ES-I3 (cell line): ENCODE data around the gene PGM1.

Experiments
- H3K36me3 ChIP-seq: 2 replicates; pipeline ENCODE4 v1.6.1; 2013; ENCODE audit warnings: mild to moderate bottlenecking, low read length, control low read depth, moderate library complexity; ENCODE audit not compliant: insufficient read depth
- H3K4me1 ChIP-seq: 2 replicates; pipeline ENCODE4 v1.6.1; 2013; ENCODE audit warnings: mild to moderate bottlenecking, control low read depth, low read length; ENCODE audit not compliant: insufficient read depth
- H3K9ac ChIP-seq: 2 replicates; pipeline ENCODE4 v1.6.1; 2013; ENCODE audit warnings: low read depth, mild to moderate bottlenecking, low read length, moderate library complexity
- H3K9me3 ChIP-seq: 2 replicates; pipeline ENCODE4 v1.6.1; 2013; ENCODE audit warnings: mild to moderate bottlenecking, low read length, moderate library complexity; ENCODE audit not compliant: control insufficient read depth, insufficient read depth

PGM1 gene

GRCh38 chr1:63612971-63613370 lies 19.8 kb downstream of the PGM1 start:
- H3K4me1 ChIP-seq: peaks cover 11% of the 10 kb centered on the region
- no peaks in the 10 kb centered on the region for H3K9me3 ChIP-seq
- no peaks in the 10 kb centered on the region for H3K36me3 ChIP-seq
- no peak overlapping the region for H3K9ac ChIP-seq

GRCh38 chr1:63615768-63616420 lies 22.7 kb downstream of the PGM1 start:
- H3K36me3 ChIP-seq: no peaks in the 10 kb centered on the region
- no peak overlapping the region for H3K9ac ChIP-seq
- H3K4me1 ChIP-seq: peaks cover 9% of the 10 kb centered on the region
- no peaks in the 10 kb centered on the region for H3K9me3 ChIP-seq

GRCh38 chr1:63617450-63617849 lies 24.2 kb downstream of the PGM1 start:
- Histone ChIP-seq H3K36me3 (no peaks in the 10 kb centered on the region), H3K9ac (no peak overlapping the region), H3K9me3 (no peaks in the 10 kb centered on the region), H3K4me1 (peaks cover 5% of the 10 kb centered on the region; the same call in 1 of the 2 replicates)

GRCh38 chr1:63618011-63618410 lies 24.8 kb downstream of the PGM1 start:
- H3K9ac ChIP-seq: no peak overlapping the region
- no peaks in the 10 kb centered on the region; the same call in 1 of the 2 replicates for H3K36me3 ChIP-seq
- peaks cover 5% of the 10 kb centered on the region; the same call in 1 of the 2 replicates for H3K4me1 ChIP-seq
- no peaks in the 10 kb centered on the region for H3K9me3 ChIP-seq

- no peaks in the 10 kb centered on the region; the same call in 1 of the 2 replicates for H3K36me3 ChIP-seq
- peaks cover 8% of the 10 kb centered on the region; the same call in 1 of the 2 replicates for H3K4me1 ChIP-seq
- no peaks in the 10 kb centered on the region for H3K9me3 ChIP-seq
- no peak overlapping the region for H3K9ac ChIP-seq
These were observed 26.3 kb downstream of the PGM1 start for GRCh38 chr1:63619558-63619957.

GRCh38 chr1:63620671-63621070 lies 27.5 kb downstream of the PGM1 start:
- Histone ChIP-seq H3K9me3 (no peaks in the 10 kb centered on the region), H3K36me3 (no peaks in the 10 kb centered on the region; the same call in 1 of the 2 replicates), H3K9ac (no peak overlapping the region), H3K4me1 (peaks cover 16% of the 10 kb centered on the region; the same call in 1 of the 2 replicates)

GRCh38 chr1:63621075-63621474 lies 27.9 kb downstream of the PGM1 start:
- H3K9ac ChIP-seq: no peak overlapping the region
- peaks cover 15% of the 10 kb centered on the region; the same call in 1 of the 2 replicates for H3K4me1 ChIP-seq
- no peaks in the 10 kb centered on the region; the same call in 1 of the 2 replicates for H3K36me3 ChIP-seq
- H3K9me3 ChIP-seq: no peaks in the 10 kb centered on the region

GRCh38 chr1:63621698-63622097 lies 28.5 kb downstream of the PGM1 start:
- Histone ChIP-seq H3K9me3 (no peaks in the 10 kb centered on the region), H3K4me1 (peaks cover 11% of the 10 kb centered on the region; the same call in 1 of the 2 replicates), H3K9ac (no peak overlapping the region), H3K36me3 (no peaks in the 10 kb centered on the region; the same call in 1 of the 2 replicates)

GRCh38 chr1:63622849-63623566 lies 29.8 kb downstream of the PGM1 start:
- H3K36me3 ChIP-seq: no peaks in the 10 kb centered on the region; the same call in 1 of the 2 replicates
- peaks cover 11% of the 10 kb centered on the region; the same call in 1 of the 2 replicates for H3K4me1 ChIP-seq
- no peak overlapping the region for H3K9ac ChIP-seq
- H3K9me3 ChIP-seq: no peaks in the 10 kb centered on the region

GRCh38 chr1:63623952-63624351 lies 30.7 kb downstream of the PGM1 start:
- Histone ChIP-seq H3K36me3 (no peaks in the 10 kb centered on the region; the same call in 1 of the 2 replicates), H3K9me3 (no peaks in the 10 kb centered on the region), H3K4me1 (peaks cover 11% of the 10 kb centered on the region; the same call in 1 of the 2 replicates), H3K9ac (no peak overlapping the region)

GRCh38 chr1:63624911-63625310 lies 31.7 kb downstream of the PGM1 start:
- Histone ChIP-seq H3K9me3 (no peaks in the 10 kb centered on the region), H3K36me3 (no peaks in the 10 kb centered on the region; the same call in none of the 2 replicates), H3K9ac (no peak overlapping the region), H3K4me1 (peaks cover 11% of the 10 kb centered on the region; the same call in 1 of the 2 replicates)

- peaks cover 11% of the 10 kb centered on the region; the same call in 1 of the 2 replicates for H3K4me1 ChIP-seq
- no peaks in the 10 kb centered on the region for H3K9me3 ChIP-seq
- H3K9ac ChIP-seq: no peak overlapping the region
- no peaks in the 10 kb centered on the region; the same call in none of the 2 replicates for H3K36me3 ChIP-seq
These were observed 33.0 kb downstream of the PGM1 start for GRCh38 chr1:63626222-63626621.

- no peak overlapping the region for H3K9ac ChIP-seq
- no peaks in the 10 kb centered on the region for H3K9me3 ChIP-seq
- peaks cover 11% of the 10 kb centered on the region; the same call in 1 of the 2 replicates for H3K4me1 ChIP-seq
- H3K36me3 ChIP-seq: peaks cover 5% of the 10 kb centered on the region; the same call in 1 of the 2 replicates
These were observed 35.4 kb downstream of the PGM1 start for GRCh38 chr1:63628607-63629006.

GRCh38 chr1:63630238-63630637 lies 37.0 kb downstream of the PGM1 start:
- H3K9ac ChIP-seq: no peak overlapping the region
- H3K9me3 ChIP-seq: no peaks in the 10 kb centered on the region
- H3K36me3 ChIP-seq: peaks cover 5% of the 10 kb centered on the region; the same call in 1 of the 2 replicates
- H3K4me1 ChIP-seq: peaks cover 3% of the 10 kb centered on the region; the same call in 1 of the 2 replicates
